Neural cell (in vitro differentiated cells): ENCODE results near the gene SRRM1.
"Not testable (repeated sequence)": the region's sequence is repeated elsewhere in the genome, so short reads cannot be mapped to it uniquely, and the experiment has no call there.

ENCODE experiments used
- EP300 ChIP-seq: fragments of 450-650 bp; conservative IDR thresholded peaks from 2 replicates; pipeline ENCODE4 v1.6.1; 2014; ENCODE audit warnings: antibody characterized with exemption, mild to moderate bottlenecking, moderate library complexity; ENCODE audit not compliant: poor library complexity, severe bottlenecking
- EZH2 ChIP-seq: fragments of 200-600, 300-800 bp; shearing (Covaris generic), sonication (generic); IDR thresholded peaks from 2 replicates; pipeline ENCODE4 v1.6.1; 2014; ENCODE audit warnings: antibody characterized with exemption, low read length, borderline replicate concordance, mild to moderate bottlenecking; ENCODE audit not compliant: insufficient read depth, poor library complexity, severe bottlenecking
- MXI1 ChIP-seq: fragments of 450-650 bp; conservative IDR thresholded peaks from 2 replicates; pipeline ENCODE4 v1.6.1; 2014; ENCODE audit warnings: antibody characterized with exemption, mild to moderate bottlenecking; ENCODE audit not compliant: poor library complexity, severe bottlenecking
- POLR2AphosphoS5 ChIP-seq: IDR thresholded peaks from 2 replicates; pipeline ENCODE4 v1.6.1; 2012
- RAD21 ChIP-seq: fragments of 450-650 bp; conservative IDR thresholded peaks from 2 replicates; pipeline ENCODE4 v1.6.1; 2014; ENCODE audit warnings: antibody characterized with exemption, mild to moderate bottlenecking, moderate library complexity
- REST ChIP-seq: IDR thresholded peaks from 2 replicates; pipeline ENCODE4 v1.6.1; 2012; ENCODE audit warnings: borderline replicate concordance
- SMC3 ChIP-seq: fragments of 450-650 bp; conservative IDR thresholded peaks from 2 replicates; pipeline ENCODE4 v1.6.1; 2014; ENCODE audit warnings: antibody characterized with exemption, mild to moderate bottlenecking, moderate library complexity; ENCODE audit not compliant: poor library complexity
- TAF1 ChIP-seq: IDR thresholded peaks from 2 replicates; pipeline ENCODE4 v1.6.1; 2012; ENCODE audit warnings: low read depth
- TF ChIP-seq, protein P1 (sequence below): fragments of 450-650 bp; IDR thresholded peaks from 2 replicates; pipeline ENCODE4 v1.5.1; 2014; ENCODE audit warnings: antibody characterized with exemption, mild to moderate bottlenecking, moderate library complexity; ENCODE audit not compliant: poor library complexity, severe bottlenecking

GRCh38 chr1:24697453-24698001, 54.4 kb downstream of the SRRM1 start:
- TF ChIP-seq TAF1, EZH2, REST, SMC3, MXI1, RAD21, POLR2AphosphoS5, EP300: not testable (repeated sequence)
- TF ChIP-seq, protein P1, sequence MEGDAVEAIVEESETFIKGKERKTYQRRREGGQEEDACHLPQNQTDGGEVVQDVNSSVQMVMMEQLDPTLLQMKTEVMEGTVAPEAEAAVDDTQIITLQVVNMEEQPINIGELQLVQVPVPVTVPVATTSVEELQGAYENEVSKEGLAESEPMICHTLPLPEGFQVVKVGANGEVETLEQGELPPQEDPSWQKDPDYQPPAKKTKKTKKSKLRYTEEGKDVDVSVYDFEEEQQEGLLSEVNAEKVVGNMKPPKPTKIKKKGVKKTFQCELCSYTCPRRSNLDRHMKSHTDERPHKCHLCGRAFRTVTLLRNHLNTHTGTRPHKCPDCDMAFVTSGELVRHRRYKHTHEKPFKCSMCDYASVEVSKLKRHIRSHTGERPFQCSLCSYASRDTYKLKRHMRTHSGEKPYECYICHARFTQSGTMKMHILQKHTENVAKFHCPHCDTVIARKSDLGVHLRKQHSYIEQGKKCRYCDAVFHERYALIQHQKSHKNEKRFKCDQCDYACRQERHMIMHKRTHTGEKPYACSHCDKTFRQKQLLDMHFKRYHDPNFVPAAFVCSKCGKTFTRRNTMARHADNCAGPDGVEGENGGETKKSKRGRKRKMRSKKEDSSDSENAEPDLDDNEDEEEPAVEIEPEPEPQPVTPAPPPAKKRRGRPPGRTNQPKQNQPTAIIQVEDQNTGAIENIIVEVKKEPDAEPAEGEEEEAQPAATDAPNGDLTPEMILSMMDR = not testable (repeated sequence)
